SK-N-SH (cell line): ENCODE measurements around the gene PNP. TPM values are rescaled to one million over a fixed set of nuclear protein-coding genes. Genes with fewer than 3 reads are reported as not detected.

Source experiments
- ELF1 ChIP-seq: IDR thresholded peaks from 2 replicates; pipeline ENCODE4 v1.4.0; 2012
- FOXJ3 ChIP-seq: sonication (generic); formaldehyde crosslinking; IDR thresholded peaks from 2 replicates; pipeline ENCODE4 v1.5.1; 2020; ENCODE audit warnings: mild to moderate bottlenecking, missing genetic modification reagents
- MXI1 ChIP-seq: IDR thresholded peaks from 2 replicates; pipeline ENCODE4 v1.6.1; 2012; ENCODE audit warnings: mild to moderate bottlenecking, low read depth, low read length, improper control_type of control experiment
- NFIC ChIP-seq: IDR thresholded peaks from 2 replicates; pipeline ENCODE4 v1.4.0; 2012; ENCODE audit warnings: borderline replicate concordance
- SIN3A ChIP-seq: IDR thresholded peaks from 2 replicates; pipeline ENCODE4 v1.6.1; 2012; ENCODE audit warnings: low read depth, mild to moderate bottlenecking, low read length, moderate library complexity, borderline replicate concordance
- SMC3 ChIP-seq: IDR thresholded peaks from 2 replicates; pipeline ENCODE4 v1.6.1; 2012; ENCODE audit warnings: low read depth, low read length, improper control_type of control experiment
- TAF1 ChIP-seq: IDR thresholded peaks from 2 replicates; pipeline ENCODE4 v1.6.1; 2012; ENCODE audit warnings: low read depth, mild to moderate bottlenecking, low read length, moderate library complexity, borderline replicate concordance
- TEAD4 ChIP-seq: IDR thresholded peaks from 2 replicates; pipeline ENCODE4 v1.4.0; 2012; ENCODE audit warnings: mild to moderate bottlenecking, borderline replicate concordance; ENCODE audit not compliant: insufficient read depth
- YY1 ChIP-seq: IDR thresholded peaks from 2 replicates; pipeline ENCODE4 v1.4.0; 2012; ENCODE audit warnings: low read depth, mild to moderate bottlenecking
- polyA plus RNA-seq, 3 experiments: library from polyadenylated mRNA; depleted of rRNA; stranded (reverse); fragments of >200 nt; gene quantifications; 2 replicates each; pipeline ENCODE4 v1.2.3, GENCODE V29; 2012
- TF ChIP-seq, protein P1 (sequence below): fragments of 200-600 bp; sonication (generic); IDR thresholded peaks from 2 replicates; pipeline ENCODE4 v1.6.1; 2017; ENCODE audit warnings: antibody characterized with exemption, mild to moderate bottlenecking, moderate library complexity
- TF ChIP-seq, protein P2 (sequence below): fragments of 150-350 bp; IDR thresholded peaks from 2 replicates; pipeline ENCODE4 v1.6.1; 2016; ENCODE audit warnings: mild to moderate bottlenecking, low read depth, low read length
- TF ChIP-seq, protein P3 (sequence below): IDR thresholded peaks from 2 replicates; pipeline ENCODE4 v1.4.0; 2012; ENCODE audit warnings: low read depth
- TF ChIP-seq, protein P4 (sequence below): fragments of 150-350 bp; IDR thresholded peaks from 2 replicates; pipeline ENCODE4 v1.6.1; 2017; ENCODE audit warnings: antibody characterized with exemption, low read length, low read depth, borderline replicate concordance

PNP gene
- polyA plus RNA-seq, 1 of the 3 experiments (the other 2 are of a cell fraction): 29.8 TPM

DNA sequence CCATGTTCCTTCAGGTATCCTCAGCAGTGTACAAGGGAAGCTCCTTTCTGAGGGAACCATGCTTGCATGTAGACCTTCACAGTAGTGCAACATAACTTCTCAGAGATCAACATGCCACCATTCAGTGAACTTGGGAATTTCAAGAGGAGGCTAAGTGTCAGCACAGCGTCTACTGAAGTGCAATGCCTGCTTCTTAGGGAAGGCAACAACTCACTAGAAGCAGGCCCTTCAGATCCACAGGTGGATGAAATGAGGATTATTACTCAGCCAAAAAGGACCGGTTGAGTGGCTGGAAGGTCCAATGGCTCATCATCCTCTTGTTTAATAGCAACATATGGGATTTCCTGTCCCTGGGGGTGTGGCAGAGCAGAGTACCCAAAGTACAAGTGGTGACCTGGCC, 54.8 kb downstream of the PNP start (continued):
- TF ChIP-seq, protein P1, sequence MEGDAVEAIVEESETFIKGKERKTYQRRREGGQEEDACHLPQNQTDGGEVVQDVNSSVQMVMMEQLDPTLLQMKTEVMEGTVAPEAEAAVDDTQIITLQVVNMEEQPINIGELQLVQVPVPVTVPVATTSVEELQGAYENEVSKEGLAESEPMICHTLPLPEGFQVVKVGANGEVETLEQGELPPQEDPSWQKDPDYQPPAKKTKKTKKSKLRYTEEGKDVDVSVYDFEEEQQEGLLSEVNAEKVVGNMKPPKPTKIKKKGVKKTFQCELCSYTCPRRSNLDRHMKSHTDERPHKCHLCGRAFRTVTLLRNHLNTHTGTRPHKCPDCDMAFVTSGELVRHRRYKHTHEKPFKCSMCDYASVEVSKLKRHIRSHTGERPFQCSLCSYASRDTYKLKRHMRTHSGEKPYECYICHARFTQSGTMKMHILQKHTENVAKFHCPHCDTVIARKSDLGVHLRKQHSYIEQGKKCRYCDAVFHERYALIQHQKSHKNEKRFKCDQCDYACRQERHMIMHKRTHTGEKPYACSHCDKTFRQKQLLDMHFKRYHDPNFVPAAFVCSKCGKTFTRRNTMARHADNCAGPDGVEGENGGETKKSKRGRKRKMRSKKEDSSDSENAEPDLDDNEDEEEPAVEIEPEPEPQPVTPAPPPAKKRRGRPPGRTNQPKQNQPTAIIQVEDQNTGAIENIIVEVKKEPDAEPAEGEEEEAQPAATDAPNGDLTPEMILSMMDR: no peak
- TF ChIP-seq TAF1 (no peak), SIN3A (no peak), ELF1 (no peak), NFIC (no peak), SMC3 (no peak), MXI1 (no peak), TEAD4 (no peak), YY1 (no peak), FOXJ3 (CRISPR knock-in tag) (no peak)
- TF ChIP-seq, protein P2, sequence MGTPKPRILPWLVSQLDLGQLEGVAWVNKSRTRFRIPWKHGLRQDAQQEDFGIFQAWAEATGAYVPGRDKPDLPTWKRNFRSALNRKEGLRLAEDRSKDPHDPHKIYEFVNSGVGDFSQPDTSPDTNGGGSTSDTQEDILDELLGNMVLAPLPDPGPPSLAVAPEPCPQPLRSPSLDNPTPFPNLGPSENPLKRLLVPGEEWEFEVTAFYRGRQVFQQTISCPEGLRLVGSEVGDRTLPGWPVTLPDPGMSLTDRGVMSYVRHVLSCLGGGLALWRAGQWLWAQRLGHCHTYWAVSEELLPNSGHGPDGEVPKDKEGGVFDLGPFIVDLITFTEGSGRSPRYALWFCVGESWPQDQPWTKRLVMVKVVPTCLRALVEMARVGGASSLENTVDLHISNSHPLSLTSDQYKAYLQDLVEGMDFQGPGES: no peak
- TF ChIP-seq, protein P3, sequence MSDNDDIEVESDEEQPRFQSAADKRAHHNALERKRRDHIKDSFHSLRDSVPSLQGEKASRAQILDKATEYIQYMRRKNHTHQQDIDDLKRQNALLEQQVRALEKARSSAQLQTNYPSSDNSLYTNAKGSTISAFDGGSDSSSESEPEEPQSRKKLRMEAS: no peak
- TF ChIP-seq, protein P4, sequence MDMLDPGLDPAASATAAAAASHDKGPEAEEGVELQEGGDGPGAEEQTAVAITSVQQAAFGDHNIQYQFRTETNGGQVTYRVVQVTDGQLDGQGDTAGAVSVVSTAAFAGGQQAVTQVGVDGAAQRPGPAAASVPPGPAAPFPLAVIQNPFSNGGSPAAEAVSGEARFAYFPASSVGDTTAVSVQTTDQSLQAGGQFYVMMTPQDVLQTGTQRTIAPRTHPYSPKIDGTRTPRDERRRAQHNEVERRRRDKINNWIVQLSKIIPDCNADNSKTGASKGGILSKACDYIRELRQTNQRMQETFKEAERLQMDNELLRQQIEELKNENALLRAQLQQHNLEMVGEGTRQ: no peak

Other genes with a start within 250 kb of the PNP start
- gene OR11H6, start 245.7 kb upstream of the PNP start, polyA plus RNA-seq (2012; rRNA removed): not detected in 2 replicates
- gene OR11H7, start 240.4 kb upstream of the PNP start, polyA plus RNA-seq (2012; rRNA removed): not detected in 2 replicates
- not detected in 2 replicates for gene OR11H4, start 230.1 kb upstream of the PNP start, polyA plus RNA-seq (2012; rRNA removed)
- gene TTC5, start 163.5 kb upstream of the PNP start, polyA plus RNA-seq (2012; rRNA removed): 14.6 and 15.7 TPM in 2 replicates
- gene CCNB1IP1, start 136.1 kb upstream of the PNP start, polyA plus RNA-seq (2012; rRNA removed): 35.4 and 48.5 TPM in 2 replicates
- gene PARP2, start 125.8 kb upstream of the PNP start, polyA plus RNA-seq (2012; rRNA removed): 21.4 and 23.3 TPM in 2 replicates
- 12.1 and 13.3 TPM in 2 replicates for gene TEP1, start 55.9 kb upstream of the PNP start, polyA plus RNA-seq (2012; rRNA removed)
- not detected in 2 replicates for gene KLHL33, start 33.2 kb upstream of the PNP start, polyA plus RNA-seq (2012; rRNA removed)
- 32.9 and 38.7 TPM in 2 replicates for gene OSGEP, start 14.6 kb upstream of the PNP start, polyA plus RNA-seq (2012; rRNA removed)
- gene APEX1, start 14.2 kb upstream of the PNP start, polyA plus RNA-seq (2012; rRNA removed): 279 and 291 TPM in 2 replicates
- 30.7 and 38.9 TPM in 2 replicates for gene PIP4P1, start 8.0 kb upstream of the PNP start, polyA plus RNA-seq (2012; rRNA removed)
- gene RNASE10, start 36.1 kb downstream of the PNP start, polyA plus RNA-seq (2012; rRNA removed): not detected in 2 replicates
- gene RNASE9, start 91.6 kb downstream of the PNP start, polyA plus RNA-seq (2012; rRNA removed): not detected in 2 replicates
- not detected in 2 replicates for gene RNASE11, start 118.6 kb downstream of the PNP start, polyA plus RNA-seq (2012; rRNA removed)
- not detected in 2 replicates for gene RNASE12, start 122.0 kb downstream of the PNP start, polyA plus RNA-seq (2012; rRNA removed)
- not detected in 2 replicates for gene OR6S1, start 172.3 kb downstream of the PNP start, polyA plus RNA-seq (2012; rRNA removed)
- 11.6 and 12.4 TPM in 2 replicates for gene RNASE4, start 215.2 kb downstream of the PNP start, polyA plus RNA-seq (2012; rRNA removed)
- 3.6 and 3.9 TPM in 2 replicates for gene ANG, start 219.4 kb downstream of the PNP start, polyA plus RNA-seq (2012; rRNA removed)